NCI-H2081 (cell line): Measurements from ENCODE around the gene ZNF680.
"Not testable (repeated sequence)": the region's sequence is repeated elsewhere in the genome, so short reads cannot be mapped to it uniquely, and the experiment has no call there.

ENCODE experiments used
- DNase-seq, 2 experiments: peaks; one replicate each; lab custom pipeline; 2025; lab: John Stamatoyannopoulos, UW

Gene ZNF680

GRCh38 chr7:64555046-64555445, 7.8 kb downstream of the ZNF680 start:
- DNase-seq = no peak

- DNase-seq = not testable (repeated sequence)
Observed at GRCh38 chr7:64554188-64554587, 8.7 kb downstream of the ZNF680 start.

- no peak for DNase-seq
Observed at GRCh38 chr7:64551375-64552142, 11.3 kb downstream of the ZNF680 start.

GRCh38 chr7:64544010-64544409, 18.9 kb downstream of the ZNF680 start:
- DNase-seq = no peak

- no peak for DNase-seq
Observed at GRCh38 chr7:64541438-64542359, 21.2 kb downstream of the ZNF680 start.

GRCh38 chr7:64533756-64534155, 29.1 kb downstream of the ZNF680 start:
- no peak for DNase-seq

- no peak for DNase-seq
Observed at GRCh38 chr7:64528770-64529169, 34.1 kb downstream of the ZNF680 start.

GRCh38 chr7:64521409-64521984, 41.4 kb downstream of the ZNF680 start:
- no peak for DNase-seq

GRCh38 chr7:64516451-64516850, 46.4 kb downstream of the ZNF680 start:
- no peak for DNase-seq

- DNase-seq = no peak
Observed at GRCh38 chr7:64515781-64516180, 47.1 kb downstream of the ZNF680 start.

- no peak for DNase-seq
Observed at GRCh38 chr7:64515330-64515729, 47.5 kb downstream of the ZNF680 start.

- DNase-seq = no peak
Observed at GRCh38 chr7:64509583-64509982, 53.3 kb downstream of the ZNF680 start.

- peak in 1 of 2 experiments; percentile 11 for DNase-seq
Observed at GRCh38 chr7:64504581-64505120, 58.2 kb downstream of the ZNF680 start.

- DNase-seq = no peak
Observed at GRCh38 chr7:64498270-64498669, 64.6 kb downstream of the ZNF680 start.

GRCh38 chr7:64494912-64495461, 67.9 kb downstream of the ZNF680 start:
- DNase-seq = no peak

GRCh38 chr7:64485623-64486022, 77.2 kb downstream of the ZNF680 start:
- no peak for DNase-seq
